GM21619 (cell line): ENCODE measurements around the gene SLX4.

Experiments used
- ATAC-seq: cut with Tn5 transposase; IDR thresholded peaks from one replicate; pipeline ENCODE4 v1.9.1; 2021; ENCODE audit not compliant: unreplicated experiment

SLX4 gene

GRCh38 chr16:3561626-3562025, 49.8 kb downstream of the SLX4 start:
- ATAC-seq = no peak

- no peak for ATAC-seq
Observed at GRCh38 chr16:3554351-3554928, 57.0 kb downstream of the SLX4 start.

GRCh38 chr16:3553138-3553923, 58.1 kb downstream of the SLX4 start:
- no peak for ATAC-seq

- ATAC-seq = no peak
Observed at GRCh38 chr16:3550851-3551847, 60.3 kb downstream of the SLX4 start.

- ATAC-seq = no peak
Observed at GRCh38 chr16:3549906-3550305, 61.5 kb downstream of the SLX4 start.

- no peak for ATAC-seq
Observed at GRCh38 chr16:3548859-3549258, 62.5 kb downstream of the SLX4 start.

GRCh38 chr16:3548445-3548844, 63.0 kb downstream of the SLX4 start:
- no peak for ATAC-seq

- ATAC-seq = no peak
Observed at GRCh38 chr16:3546986-3547682, 64.3 kb downstream of the SLX4 start.

- no peak for ATAC-seq
Observed at GRCh38 chr16:3542601-3543373, 68.6 kb downstream of the SLX4 start.

GRCh38 chr16:3541527-3542155, 69.8 kb downstream of the SLX4 start:
- ATAC-seq = no peak

GRCh38 chr16:3538222-3538621, 73.2 kb downstream of the SLX4 start:
- no peak for ATAC-seq

- ATAC-seq = no peak
Observed at GRCh38 chr16:3536851-3537250, 74.6 kb downstream of the SLX4 start.

GRCh38 chr16:3536271-3536731, 75.1 kb downstream of the SLX4 start:
- ATAC-seq = no peak

- ATAC-seq = no peak
Observed at GRCh38 chr16:3534126-3534525, 77.3 kb downstream of the SLX4 start.

GRCh38 chr16:3532741-3533140, 78.7 kb downstream of the SLX4 start:
- no peak for ATAC-seq
